Cardiac muscle cell (in vitro differentiated cells and primary cell): ENCODE data around the gene NR2E3. TPM values are rescaled to one million over a fixed set of nuclear protein-coding genes. Genes with fewer than 3 reads are reported as not detected.

Experiments used
- DNase-seq, 2 donors: peaks; one replicate each; pipeline versions ENCODE4 v3.0.0 to v3.0.0-alpha.2; 2010 to 2017; ENCODE audit warnings: low read depth in 1 of 2, low spot score in 1 of 2
- H3K27ac ChIP-seq: fragments of 200-600 bp; sonication (generic); 2 replicates; pipeline ENCODE4 v1.5.1; 2016
- H3K27me3 ChIP-seq: fragments of 200-600 bp; sonication (generic); 2 replicates; pipeline ENCODE4 v1.6.0; 2016; ENCODE audit warnings: control low read depth
- H3K36me3 ChIP-seq: fragments of 200-600 bp; sonication (generic); 2 replicates; pipeline ENCODE4 v1.5.1; 2016; ENCODE audit warnings: control low read depth
- H3K4me1 ChIP-seq: fragments of 200-600 bp; sonication (generic); 2 replicates; pipeline ENCODE4 v1.8.1; 2017; ENCODE audit warnings: low read depth, mild to moderate bottlenecking, mixed run types
- H3K4me3 ChIP-seq: fragments of 200-600 bp; sonication (generic); 2 replicates; pipeline ENCODE4 v1.5.1; 2016; ENCODE audit warnings: mild to moderate bottlenecking
- H3K9me3 ChIP-seq: fragments of 200-600 bp; sonication (generic); 2 replicates; pipeline ENCODE4 v1.5.1; 2017; ENCODE audit warnings: low read depth, mild to moderate bottlenecking, control low read depth
- polyA plus RNA-seq: library from polyadenylated mRNA; unstranded; fragments of >200 nt; fragmentation: Nextera tagmentation; extraction: Ambion mirVana; gene quantifications from 2 replicates; pipeline ENCODE4 v1.2.1, GENCODE V29; 2016
- total RNA-seq: library from RNA; depleted of rRNA; stranded (reverse); fragments of >200 nt; gene quantifications from 2 replicates; pipeline ENCODE4 v1.2.3, GENCODE V29; 2016
- TF ChIP-seq, protein P1 (sequence below): IDR thresholded peaks from 2 replicates; pipeline ENCODE4 v1.5.1; 2012; ENCODE audit warnings: low read depth, mild to moderate bottlenecking, low read length

The NR2E3 gene
- total and polyA plus RNA-seq, 2 experiments from 2014 or later, result 0.09 TPM; not detected in 1

DNA sequence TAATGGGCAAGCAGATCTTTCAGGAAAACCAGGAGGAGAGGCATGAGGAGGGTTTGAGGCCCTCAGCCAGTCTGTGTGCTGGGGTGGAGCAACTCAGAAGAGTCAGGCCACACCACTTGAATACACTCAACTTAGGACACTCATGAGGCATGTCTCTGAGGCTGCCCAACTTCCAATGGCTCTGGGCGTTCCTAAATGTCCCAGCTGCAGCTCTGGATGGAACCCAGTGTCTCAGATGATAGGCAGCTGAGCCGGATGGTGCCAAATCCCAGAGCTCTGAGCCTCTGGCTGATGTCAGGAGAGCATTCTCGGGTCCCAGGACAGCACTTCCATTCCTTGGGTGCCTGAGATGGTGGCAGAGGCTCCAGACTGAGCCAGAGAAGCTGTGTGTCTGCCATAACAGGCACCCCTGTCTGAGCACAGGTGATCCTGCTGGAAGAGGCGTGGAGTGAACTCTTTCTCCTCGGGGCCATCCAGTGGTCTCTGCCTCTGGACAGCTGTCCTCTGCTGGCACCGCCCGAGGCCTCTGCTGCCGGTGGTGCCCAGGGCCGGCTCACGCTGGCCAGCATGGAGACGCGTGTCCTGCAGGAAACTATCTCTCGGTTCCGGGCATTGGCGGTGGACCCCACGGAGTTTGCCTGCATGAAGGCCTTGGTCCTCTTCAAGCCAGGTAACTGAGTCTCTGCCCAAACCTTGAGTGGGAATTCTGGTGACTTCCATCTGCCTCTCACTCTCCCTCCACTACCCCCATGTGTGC is 2.8 kb downstream of the NR2E3 start:
- no peak for DNase-seq
- H3K9me3 ChIP-seq, result no peaks in the 10 kb centered on the region
- no peaks in the 10 kb centered on the region for H3K27me3 ChIP-seq
- no peak overlapping the region for H3K4me3 ChIP-seq
- TF ChIP-seq, protein P1, sequence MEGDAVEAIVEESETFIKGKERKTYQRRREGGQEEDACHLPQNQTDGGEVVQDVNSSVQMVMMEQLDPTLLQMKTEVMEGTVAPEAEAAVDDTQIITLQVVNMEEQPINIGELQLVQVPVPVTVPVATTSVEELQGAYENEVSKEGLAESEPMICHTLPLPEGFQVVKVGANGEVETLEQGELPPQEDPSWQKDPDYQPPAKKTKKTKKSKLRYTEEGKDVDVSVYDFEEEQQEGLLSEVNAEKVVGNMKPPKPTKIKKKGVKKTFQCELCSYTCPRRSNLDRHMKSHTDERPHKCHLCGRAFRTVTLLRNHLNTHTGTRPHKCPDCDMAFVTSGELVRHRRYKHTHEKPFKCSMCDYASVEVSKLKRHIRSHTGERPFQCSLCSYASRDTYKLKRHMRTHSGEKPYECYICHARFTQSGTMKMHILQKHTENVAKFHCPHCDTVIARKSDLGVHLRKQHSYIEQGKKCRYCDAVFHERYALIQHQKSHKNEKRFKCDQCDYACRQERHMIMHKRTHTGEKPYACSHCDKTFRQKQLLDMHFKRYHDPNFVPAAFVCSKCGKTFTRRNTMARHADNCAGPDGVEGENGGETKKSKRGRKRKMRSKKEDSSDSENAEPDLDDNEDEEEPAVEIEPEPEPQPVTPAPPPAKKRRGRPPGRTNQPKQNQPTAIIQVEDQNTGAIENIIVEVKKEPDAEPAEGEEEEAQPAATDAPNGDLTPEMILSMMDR, result no peak
- H3K27ac ChIP-seq, result no peak overlapping the region
- peaks cover 5% of the 10 kb centered on the region for H3K4me1 ChIP-seq
- no peaks in the 10 kb centered on the region for H3K36me3 ChIP-seq

DNA sequence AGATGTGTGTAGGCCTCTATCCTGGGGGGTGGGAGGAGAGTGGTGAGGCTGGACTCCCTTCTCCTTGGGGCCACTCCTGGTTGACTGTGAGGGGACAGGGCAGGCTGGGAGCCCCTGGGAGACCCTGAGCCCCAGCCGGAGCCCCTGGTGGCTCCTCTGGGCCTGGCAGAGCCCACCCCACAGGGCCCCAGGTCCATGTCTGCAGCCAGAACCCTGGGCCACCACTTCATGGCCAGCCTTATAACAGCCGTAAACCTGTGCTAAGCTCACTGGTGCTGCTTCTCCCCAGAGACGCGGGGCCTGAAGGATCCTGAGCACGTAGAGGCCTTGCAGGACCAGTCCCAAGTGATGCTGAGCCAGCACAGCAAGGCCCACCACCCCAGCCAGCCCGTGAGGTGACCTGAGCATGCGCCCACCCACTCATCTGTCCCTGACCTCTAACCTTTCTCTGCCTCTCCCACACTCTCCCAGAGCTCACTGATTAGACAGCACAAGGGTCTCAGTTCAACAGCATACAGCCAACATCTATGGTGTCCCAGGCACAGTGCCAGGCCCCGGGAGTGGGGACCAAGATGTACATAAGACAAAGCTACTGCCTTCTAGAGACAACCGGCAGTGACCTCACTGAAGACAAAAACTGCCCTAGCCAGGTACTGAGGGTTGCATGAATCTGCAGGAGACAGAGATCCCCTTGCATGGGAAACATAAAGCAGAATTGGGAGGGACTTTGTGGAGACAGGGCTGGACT is 3.5 kb downstream of the NR2E3 start:
- H3K36me3 ChIP-seq, result no peaks in the 10 kb centered on the region
- H3K27me3 ChIP-seq, result no peaks in the 10 kb centered on the region
- TF ChIP-seq, protein P1, result no peak
- peaks cover under 1% of the 10 kb centered on the region for H3K4me1 ChIP-seq
- no peak overlapping the region for H3K4me3 ChIP-seq
- no peak for DNase-seq
- no peaks in the 10 kb centered on the region for H3K9me3 ChIP-seq
- no peak overlapping the region for H3K27ac ChIP-seq

DNA sequence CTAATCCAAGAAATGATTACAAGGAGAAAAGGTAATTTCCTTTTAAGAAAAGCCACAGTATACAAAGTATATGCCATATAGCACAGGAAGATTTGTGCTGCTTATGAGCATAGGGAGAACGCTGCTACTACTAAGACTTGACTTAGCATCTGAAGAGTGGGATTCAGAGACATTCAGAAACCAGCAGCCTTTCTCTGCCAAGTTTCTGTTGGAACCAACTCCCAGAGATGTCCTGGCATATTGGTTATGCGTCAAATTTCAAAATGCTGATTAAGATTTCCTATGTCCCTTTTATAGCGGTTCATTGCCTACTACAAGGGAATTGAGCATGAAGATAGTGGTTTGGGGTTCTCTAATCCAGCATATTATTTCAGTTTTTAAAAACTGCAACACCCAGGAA is 4.9 kb downstream of the NR2E3 start:
- H3K27ac ChIP-seq, result no peak overlapping the region
- H3K4me1 ChIP-seq, result no peaks in the 10 kb centered on the region
- no peaks in the 10 kb centered on the region for H3K27me3 ChIP-seq
- no peaks in the 10 kb centered on the region for H3K9me3 ChIP-seq
- TF ChIP-seq, protein P1, result no peak
- DNase-seq, result no peak
- no peaks in the 10 kb centered on the region for H3K36me3 ChIP-seq
- H3K4me3 ChIP-seq, result no peak overlapping the region

DNA sequence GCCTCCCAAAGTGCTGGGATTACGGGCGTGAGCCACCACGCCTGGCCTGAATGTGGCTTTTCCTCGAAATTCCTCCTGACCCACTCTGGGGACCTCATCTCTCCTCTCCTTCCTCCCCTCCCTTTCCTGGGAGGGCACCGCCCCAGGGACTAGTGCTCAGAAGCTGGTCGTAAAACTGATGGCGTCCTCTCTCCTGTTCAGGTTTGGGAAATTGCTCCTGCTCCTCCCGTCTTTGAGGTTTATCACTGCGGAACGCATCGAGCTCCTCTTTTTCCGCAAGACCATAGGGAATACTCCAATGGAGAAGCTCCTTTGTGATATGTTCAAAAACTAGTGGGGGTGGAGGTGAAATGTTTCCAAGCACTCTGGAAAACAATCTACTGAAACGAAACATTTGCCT is 7.0 kb downstream of the NR2E3 start:
- DNase-seq, result no peak
- no peak overlapping the region for H3K27ac ChIP-seq
- H3K27me3 ChIP-seq, result no peaks in the 10 kb centered on the region
- no peak overlapping the region for H3K4me3 ChIP-seq
- H3K4me1 ChIP-seq, result no peaks in the 10 kb centered on the region
- H3K36me3 ChIP-seq, result no peaks in the 10 kb centered on the region
- no peaks in the 10 kb centered on the region for H3K9me3 ChIP-seq
- TF ChIP-seq, protein P1, result no peak

DNA sequence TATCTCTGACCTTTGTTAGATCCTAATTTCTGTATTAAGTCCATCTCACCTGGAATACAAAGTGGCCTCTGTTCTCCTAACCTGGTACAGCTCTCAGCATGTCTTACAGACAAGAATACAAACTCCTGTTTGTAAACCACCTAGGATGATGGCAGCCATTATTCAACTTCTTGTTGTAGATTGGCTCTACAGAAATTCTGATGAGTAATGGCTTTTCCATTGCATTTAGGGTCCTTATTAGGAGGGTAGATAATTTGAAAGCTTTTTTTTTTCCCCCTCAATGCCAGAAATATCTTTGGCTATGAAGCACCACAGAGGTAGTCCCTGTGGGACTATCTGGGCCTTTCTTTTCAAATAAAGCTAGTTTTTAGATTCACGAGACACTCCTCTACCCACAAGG is 9.8 kb downstream of the NR2E3 start:
- TF ChIP-seq, protein P1, result no peak
- H3K4me1 ChIP-seq, result no peaks in the 10 kb centered on the region
- peaks cover 1% of the 10 kb centered on the region for H3K36me3 ChIP-seq
- H3K9me3 ChIP-seq, result no peaks in the 10 kb centered on the region
- H3K27me3 ChIP-seq, result no peaks in the 10 kb centered on the region
- DNase-seq, result no peak
- no peak overlapping the region for H3K27ac ChIP-seq
- no peak overlapping the region for H3K4me3 ChIP-seq
